ENCODE data around the gene RETSAT. TPM values are rescaled to one million over a fixed set of nuclear protein-coding genes. Genes with fewer than 3 reads are reported as not detected.

RETSAT gene
- 31.2 and 60.1 TPM in 2 replicates for total RNA-seq (ENCODE audit: low replicate concordance)

DNA sequence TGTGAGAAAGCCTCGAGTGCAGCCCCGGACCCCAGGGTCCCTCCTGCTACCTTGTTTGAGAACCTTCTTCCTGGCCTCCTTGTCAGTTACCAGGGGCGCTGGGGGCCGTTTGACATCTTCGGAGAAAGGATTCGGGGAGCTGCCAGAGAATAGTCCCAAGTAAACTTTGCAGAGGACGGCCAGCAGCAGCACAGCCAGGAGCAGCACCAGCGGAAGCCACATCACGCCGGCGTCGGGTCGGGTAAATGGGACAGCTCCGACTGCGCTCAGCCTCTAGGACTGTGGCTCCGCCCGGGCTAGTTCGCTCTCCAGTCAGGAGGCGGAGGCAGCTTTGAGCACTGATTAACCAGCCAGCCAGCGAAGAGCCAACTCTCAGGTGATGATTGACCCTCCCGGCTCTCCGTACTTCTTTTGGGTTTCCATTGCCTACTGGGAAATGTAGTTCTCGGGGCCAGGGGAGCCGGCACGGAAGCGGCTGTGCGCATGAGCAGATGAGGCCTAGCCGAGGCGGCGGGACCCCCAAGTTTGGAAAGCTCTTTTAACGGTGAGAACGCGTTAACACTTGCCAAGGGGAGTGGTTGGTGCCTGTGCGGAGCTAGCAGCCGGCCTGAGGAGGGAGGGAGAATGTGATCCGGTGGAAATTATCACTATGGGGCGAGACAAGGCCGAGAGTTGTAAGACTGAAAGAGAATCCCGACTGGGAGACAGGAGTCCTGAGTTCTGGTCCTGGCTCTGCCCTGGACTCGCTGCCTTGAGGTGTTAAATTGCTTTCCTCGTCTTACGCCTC, at the start of gene RETSAT, which contains the start of gene ELMOD3:
Gene RETSAT (minus strand): TSS at position 243 of the 787 bp plus-strand sequence. CDS start 21 bp downstream, at position 222.
Gene ELMOD3 (plus strand): TSS at position 484 of the 787 bp plus-strand sequence. CDS start 2,430 bp downstream, outside the sequence.
- peak; percentile 100 for DNase-seq (ENCODE audit: low read depth)
- H3K4me3 ChIP-seq (ENCODE audit: low read depth, low read length) = peak within 1 kb of the TSS; percentile 99
- no peak for TF ChIP-seq CTCF (IDR thresholded peaks at IDR 0.05; ENCODE audit: insufficient read depth, low read length)

DNA sequence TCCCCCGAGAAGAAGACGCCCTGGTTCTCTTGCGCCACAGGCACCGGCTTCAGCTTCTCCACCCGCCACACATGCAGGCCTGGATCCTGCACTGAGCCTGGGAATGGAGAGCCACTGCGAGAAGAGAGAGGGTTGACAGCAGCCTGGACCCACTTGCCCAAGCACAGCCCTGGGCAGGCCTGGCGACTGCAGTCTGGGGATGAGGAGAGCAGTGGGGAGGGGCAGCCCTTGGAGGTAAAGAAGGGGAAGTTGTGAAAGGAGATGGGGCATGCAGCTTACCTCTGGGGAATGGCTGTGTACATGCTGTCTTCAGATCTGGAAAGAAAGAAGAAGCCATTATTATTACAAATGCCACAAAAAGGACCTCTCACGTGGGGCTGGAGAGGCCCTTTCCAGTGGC, 47.5 kb upstream of the RETSAT start:
- H3K4me3 ChIP-seq (ENCODE audit: low read depth, low read length) = no peak overlapping the region
- TF ChIP-seq CTCF (IDR thresholded peaks at IDR 0.05; ENCODE audit: insufficient read depth, low read length) = no peak
- DNase-seq (ENCODE audit: low read depth) = no peak

- DNase-seq (ENCODE audit: low read depth) = no peak
- no peak for TF ChIP-seq CTCF (IDR thresholded peaks at IDR 0.05; ENCODE audit: insufficient read depth, low read length)
Observed at GRCh38 chr2:85401464-85401805, 47.1 kb upstream of the RETSAT start.

GRCh38 chr2:85400541-85401463, 46.5 kb upstream of the RETSAT start:
- DNase-seq (ENCODE audit: low read depth) = no peak
- TF ChIP-seq CTCF (IDR thresholded peaks at IDR 0.05; ENCODE audit: insufficient read depth, low read length) = no peak
- no peak overlapping the region for H3K4me3 ChIP-seq (ENCODE audit: low read depth, low read length)

More at GRCh38 chr2:85401464-85401805, 47.1 kb upstream of the RETSAT start:
- no peak overlapping the region for H3K4me3 ChIP-seq (ENCODE audit: low read depth, low read length)

DNA sequence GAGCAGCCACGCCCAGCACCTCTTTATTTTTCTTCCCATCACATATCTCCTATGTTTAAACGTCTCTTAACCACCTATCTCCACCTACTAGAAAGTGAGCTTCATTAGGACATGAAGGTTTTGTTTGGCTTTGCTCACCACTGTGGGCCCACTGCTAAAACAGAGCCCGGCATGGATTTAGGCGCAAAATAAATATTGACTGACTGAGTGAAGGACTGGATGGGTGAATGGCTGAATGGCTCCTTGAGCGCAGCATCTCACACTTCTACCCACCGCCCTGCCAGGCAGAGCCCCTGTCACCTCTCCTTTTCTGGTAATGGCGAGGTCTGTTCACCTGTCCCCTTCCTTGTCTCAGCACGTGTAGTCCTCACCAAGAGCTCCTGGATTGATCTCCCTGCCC, 45.7 kb upstream of the RETSAT start:
- no peak for DNase-seq (ENCODE audit: low read depth)
- H3K4me3 ChIP-seq (ENCODE audit: low read depth, low read length) = no peak overlapping the region
- no peak for TF ChIP-seq CTCF (IDR thresholded peaks at IDR 0.05; ENCODE audit: insufficient read depth, low read length)

DNA sequence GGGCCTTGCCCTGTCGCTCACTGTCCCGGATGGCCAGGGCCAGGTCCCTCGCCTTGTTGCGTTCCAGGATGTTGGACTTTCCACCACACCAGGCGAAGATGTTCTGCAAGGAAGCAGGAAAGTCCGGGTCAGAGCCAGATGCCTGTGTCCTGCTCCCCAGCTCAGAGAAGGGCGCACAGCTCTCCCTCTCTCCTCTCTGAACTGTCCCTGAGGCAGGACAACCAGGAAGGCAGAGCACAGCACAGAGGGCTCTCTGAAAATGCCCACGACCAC, 44.8 kb upstream of the RETSAT start:
- H3K4me3 ChIP-seq (ENCODE audit: low read depth, low read length) = no peak overlapping the region
- DNase-seq (ENCODE audit: low read depth) = no peak
- no peak for TF ChIP-seq CTCF (IDR thresholded peaks at IDR 0.05; ENCODE audit: insufficient read depth, low read length)
